GM23248 (cell line): ENCODE data around the gene DOK7. TPM values are rescaled to one million over a fixed set of nuclear protein-coding genes. Genes with fewer than 3 reads are reported as not detected.

ENCODE experiments used
- DNase-seq: peaks from one replicate; pipeline ENCODE4 v3.0.0-alpha.2; 2015
- H2AFZ ChIP-seq: fragments of 200-600 bp; sonication (generic); 2 replicates; pipeline ENCODE4 v1.6.1; 2016; ENCODE audit warnings: antibody characterized with exemption
- H3F3A ChIP-seq: fragments of 200-600 bp; sonication (generic); 2 replicates; pipeline ENCODE4 v1.6.1; 2016; ENCODE audit warnings: mild to moderate bottlenecking, antibody characterized with exemption, mixed run types; ENCODE audit not compliant: insufficient read depth
- H3K27ac ChIP-seq: fragments of 200-600 bp; sonication (generic); 2 replicates; pipeline ENCODE4 v1.5.1; 2016; ENCODE audit warnings: mild to moderate bottlenecking
- H3K27me3 ChIP-seq: fragments of 200-600 bp; sonication (generic); replicated peaks from 2 replicates; pipeline ENCODE4 v1.6.1; 2016; ENCODE audit warnings: mild to moderate bottlenecking; ENCODE audit not compliant: insufficient read depth
- H3K36me3 ChIP-seq: fragments of 200-600 bp; sonication (generic); 2 replicates; pipeline ENCODE4 v1.6.1; 2016; ENCODE audit warnings: low read depth, mild to moderate bottlenecking
- H3K4me1 ChIP-seq: fragments of 200-600 bp; sonication (generic); 2 replicates; pipeline ENCODE4 v1.6.1; 2016; ENCODE audit warnings: mild to moderate bottlenecking; ENCODE audit not compliant: insufficient read depth
- H3K4me2 ChIP-seq: fragments of 200-600 bp; sonication (generic); one replicate; pipeline ENCODE4 v1.6.1; 2016; ENCODE audit warnings: mild to moderate bottlenecking; ENCODE audit not compliant: unreplicated experiment
- H3K4me3 ChIP-seq: fragments of 200-600 bp; sonication (generic); 2 replicates; pipeline ENCODE4 v1.5.1; 2016; ENCODE audit warnings: mild to moderate bottlenecking
- H3K79me2 ChIP-seq: fragments of 200-600 bp; sonication (generic); 2 replicates; pipeline ENCODE4 v1.6.1; 2016; ENCODE audit warnings: mild to moderate bottlenecking; ENCODE audit not compliant: insufficient read depth
- H3K9ac ChIP-seq: fragments of 200-600 bp; sonication (generic); 2 replicates; pipeline ENCODE4 v1.6.1; 2016; ENCODE audit warnings: mild to moderate bottlenecking
- H3K9me2 ChIP-seq: fragments of 200-600 bp; sonication (generic); 2 replicates; pipeline ENCODE4 v1.6.1; 2016; ENCODE audit warnings: mixed run types, mild to moderate bottlenecking, moderate library complexity; ENCODE audit not compliant: insufficient read depth
- H3K9me3 ChIP-seq: fragments of 200-600 bp; sonication (generic); one replicate; pipeline ENCODE4 v1.6.1; 2017; ENCODE audit warnings: low read depth
- H4K20me1 ChIP-seq: fragments of 200-600 bp; sonication (generic); 2 replicates; pipeline ENCODE4 v1.6.0; 2016; ENCODE audit not compliant: insufficient read depth
- EZH2 ChIP-seq: fragments of 200-600 bp; sonication (generic); IDR thresholded peaks from 2 replicates; pipeline ENCODE4 v1.6.1; 2018; ENCODE audit warnings: antibody characterized with exemption, mild to moderate bottlenecking; ENCODE audit not compliant: insufficient read depth, poor library complexity, severe bottlenecking
- EZH2phosphoT487 ChIP-seq: fragments of 200-600 bp; sonication (generic); IDR thresholded peaks from 2 replicates; pipeline ENCODE4 v1.6.1; 2018; ENCODE audit warnings: antibody characterized with exemption, moderate library complexity, mild to moderate bottlenecking, low read depth; ENCODE audit not compliant: insufficient read depth
- WGBS, 2 experiments: methylation state at CpG; one replicate each; pipeline ENCODE4 v1.1.6; 2015 to 2017; ENCODE audit warnings: low lambda C conversion rate in 2 of 2, low coverage in 1 of 2; ENCODE audit errors: missing lambda C conversion rate in 2 of 2; 5-methylcytosine and 5-hydroxymethylcytosine counted together
- in situ Hi-C: fragments of 300-500 bp; cut with MboI; formaldehyde crosslinking; loops from 2 replicates; pipeline ENCODE4 v1.15.0; 2020
- polyA plus RNA-seq: library from polyadenylated mRNA; unstranded; fragments of >200 nt; fragmentation: Nextera tagmentation; extraction: Ambion mirVana; gene quantifications from 2 replicates; pipeline ENCODE4 v1.2.1, GENCODE V29; 2016
- total RNA-seq: library from RNA; depleted of rRNA; stranded (reverse); fragments of >200 nt; shearing (Covaris generic); gene quantifications from 2 replicates; pipeline ENCODE4 v1.2.3, GENCODE V29; 2014

Gene DOK7
- total and polyA plus RNA-seq, 2 experiments from 2014 or later, result not detected

DNA sequence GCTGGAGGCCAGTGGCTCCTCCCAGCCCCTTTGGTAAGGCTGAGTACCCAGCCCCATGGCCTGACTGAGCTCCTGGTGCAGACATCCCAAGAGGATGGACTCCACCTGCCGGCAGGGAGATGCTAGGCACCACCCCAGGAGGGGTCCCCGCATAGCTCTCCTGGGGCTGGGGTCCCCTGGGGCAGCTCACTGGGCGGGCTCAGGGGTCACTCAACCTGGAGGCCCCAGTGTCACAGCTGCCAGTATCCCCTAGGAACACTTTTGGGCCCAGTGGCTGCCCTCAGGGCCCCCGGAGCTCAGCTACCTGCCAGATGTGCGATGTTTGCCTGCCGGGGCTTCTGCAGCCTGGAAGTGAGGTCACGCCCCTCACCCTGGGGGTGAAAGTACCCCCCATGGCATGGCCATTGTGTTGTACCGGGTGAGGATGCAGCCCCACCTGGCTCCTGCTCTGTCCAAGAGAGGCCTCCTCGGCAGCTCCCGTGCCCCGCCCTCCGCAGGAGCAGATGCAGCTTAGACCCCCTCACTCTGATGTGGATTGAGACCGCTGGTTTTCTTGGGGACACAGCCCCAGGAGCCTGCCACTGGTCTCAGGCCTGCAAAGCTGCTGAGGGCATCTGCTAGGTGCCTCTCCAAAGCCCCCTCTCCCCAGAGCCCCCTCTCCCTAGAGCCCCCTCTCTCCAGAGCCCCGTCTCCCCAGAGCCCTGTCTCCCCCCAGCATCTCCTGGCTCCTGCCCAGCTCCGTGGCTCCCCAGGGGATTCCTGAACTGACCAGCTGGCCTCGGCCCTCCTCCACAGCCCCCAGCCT, 28.0 kb upstream of the DOK7 start:
- H3K79me2 ChIP-seq, result no peaks in the 10 kb centered on the region
- H3K4me2 ChIP-seq, result no peak overlapping the region
- H3K4me1 ChIP-seq, result peaks cover 11% of the 10 kb centered on the region
- no peaks in the 10 kb centered on the region for H3F3A ChIP-seq
- no peak overlapping the region for H3K9ac ChIP-seq
- H3K27ac ChIP-seq, result no peak overlapping the region
- WGBS, 2 experiments, result 77 to 78% methylated on average over 12 to 16 of the region's 16 CpGs
- DNase-seq, result no peak
- no peak overlapping the region for H3K4me3 ChIP-seq
- no peaks in the 10 kb centered on the region for H3K27me3 ChIP-seq
- in situ Hi-C loops, result no loop called here
- H3K9me2 ChIP-seq, result no peaks in the 10 kb centered on the region
- no peak overlapping the region for H2AFZ ChIP-seq
- H3K36me3 ChIP-seq, result no peaks in the 10 kb centered on the region
- TF ChIP-seq EZH2phosphoT487, result no peak
- no peak for TF ChIP-seq EZH2
- no peaks in the 10 kb centered on the region for H3K9me3 ChIP-seq
- H4K20me1 ChIP-seq, result no peaks in the 10 kb centered on the region

- H3K9ac ChIP-seq, result no peak overlapping the region
- no peaks in the 10 kb centered on the region for H3F3A ChIP-seq
- peaks cover 11% of the 10 kb centered on the region for H3K4me1 ChIP-seq
- H4K20me1 ChIP-seq, result no peaks in the 10 kb centered on the region
- no peaks in the 10 kb centered on the region for H3K27me3 ChIP-seq
- no peaks in the 10 kb centered on the region for H3K36me3 ChIP-seq
- TF ChIP-seq EZH2, result no peak
- no peak for TF ChIP-seq EZH2phosphoT487
- H2AFZ ChIP-seq, result no peak overlapping the region
- no peak overlapping the region for H3K4me2 ChIP-seq
- no peaks in the 10 kb centered on the region for H3K9me3 ChIP-seq
- H3K27ac ChIP-seq, result no peak overlapping the region
- H3K4me3 ChIP-seq, result no peak overlapping the region
- H3K9me2 ChIP-seq, result no peaks in the 10 kb centered on the region
- in situ Hi-C loops, result no loop called here
- no peak for DNase-seq
- no peaks in the 10 kb centered on the region for H3K79me2 ChIP-seq
- 91 to 92% methylated on average over 4 of the region's 4 CpGs for WGBS, 2 experiments
Observed at GRCh38 chr4:3435686-3435956, 27.5 kb upstream of the DOK7 start.

DNA sequence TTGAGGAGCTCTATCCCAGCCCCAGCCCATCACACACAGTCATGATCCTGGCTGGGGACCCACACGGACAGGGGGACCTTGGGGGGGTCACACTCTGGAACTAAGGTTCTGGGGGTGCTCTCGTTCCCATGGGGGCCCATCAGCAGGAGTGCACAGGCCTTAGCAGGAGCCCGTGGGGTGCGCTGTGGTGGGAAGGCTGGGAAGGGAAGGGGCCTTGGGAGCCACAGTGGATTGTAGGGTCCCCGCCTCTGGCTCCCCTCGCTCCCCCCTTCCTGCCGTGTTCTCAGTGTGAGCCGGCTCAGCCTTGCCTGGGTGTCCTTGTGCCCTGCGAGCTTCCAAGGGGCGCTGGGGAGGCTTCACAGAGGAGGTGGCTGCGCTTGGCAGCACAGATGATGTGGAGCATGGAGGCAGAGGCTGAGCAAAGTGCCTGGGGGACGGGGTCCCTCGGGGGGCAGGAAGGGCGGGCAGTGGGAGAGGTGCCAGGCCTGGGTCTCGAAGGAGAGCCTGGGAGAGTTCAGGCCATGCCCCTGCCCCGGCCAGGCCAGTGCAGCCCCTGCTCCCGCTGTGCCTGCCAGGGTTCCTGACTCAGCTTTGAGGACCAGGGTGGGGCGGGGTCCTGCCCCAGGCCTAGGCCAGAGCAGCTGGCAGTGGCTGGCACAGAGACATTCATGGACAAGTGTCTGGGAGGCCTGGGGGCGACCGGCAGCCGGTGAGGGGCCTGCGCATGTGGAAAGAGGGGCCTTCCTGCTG, 26.9 kb upstream of the DOK7 start:
- Histone ChIP-seq H3F3A (no peaks in the 10 kb centered on the region), H2AFZ (peak overlapping the region; percentile 28; the same call in 1 of the 2 replicates), H3K9me3 (no peaks in the 10 kb centered on the region), H3K4me2 (no peak overlapping the region), H3K4me3 (no peak overlapping the region), H3K4me1 (peaks cover 11% of the 10 kb centered on the region), H3K36me3 (no peaks in the 10 kb centered on the region), H3K27ac (no peak overlapping the region), H4K20me1 (no peaks in the 10 kb centered on the region), H3K27me3 (no peaks in the 10 kb centered on the region), H3K9me2 (no peaks in the 10 kb centered on the region), H3K79me2 (no peaks in the 10 kb centered on the region), H3K9ac (peak overlapping the region; percentile 52)
- DNase-seq, result no peak
- TF ChIP-seq EZH2phosphoT487, result no peak
- TF ChIP-seq EZH2, result no peak
- WGBS, 2 experiments, result 76 to 86% methylated on average over 13 to 22 of the region's 22 CpGs
- in situ Hi-C loops, result no loop called here

- in situ Hi-C loops, result no loop called here
Observed at GRCh38 chr4:3436798-3437581, 26.1 kb upstream of the DOK7 start.

More at GRCh38 chr4:3436798-3437581, 26.1 kb upstream of the DOK7 start:
- WGBS, 2 experiments, result 67 to 68% methylated on average over 17 to 19 of the region's 19 CpGs
- Histone ChIP-seq H3K4me2 (no peak overlapping the region), H3K27me3 (no peaks in the 10 kb centered on the region), H3K27ac (no peak overlapping the region), H3K9me3 (no peaks in the 10 kb centered on the region), H3K9me2 (no peaks in the 10 kb centered on the region), H3F3A (no peaks in the 10 kb centered on the region), H3K36me3 (no peaks in the 10 kb centered on the region), H3K4me3 (no peak overlapping the region), H2AFZ (peak overlapping the region; percentile 28; the same call in 1 of the 2 replicates), H3K79me2 (no peaks in the 10 kb centered on the region), H3K4me1 (peaks cover 11% of the 10 kb centered on the region), H4K20me1 (no peaks in the 10 kb centered on the region), H3K9ac (peak overlapping the region; percentile 52)
- no peak for TF ChIP-seq EZH2
- no peak for TF ChIP-seq EZH2phosphoT487
- peak; percentile 83 for DNase-seq
